D341Med (cell line): ENCODE data around the gene CACNA1C.
A peak's percentile ranks its signal among the peaks of the same experiment; 100 is the strongest.

ENCODE experiments used
- DNase-seq: peaks from one replicate; pipeline ENCODE4 v3.0.0; 2012; ENCODE audit warnings: low spot score

The CACNA1C gene

GRCh38 chr12:2283480-2283879 is 230.7 kb downstream of the CACNA1C start:
- DNase-seq = no peak

- no peak for DNase-seq
These were observed 231.1 kb downstream of the CACNA1C start for GRCh38 chr12:2283916-2284315.

- DNase-seq = no peak
These were observed 231.6 kb downstream of the CACNA1C start for GRCh38 chr12:2284321-2284813.

- peak; percentile 88 for DNase-seq
These were observed 232.1 kb downstream of the CACNA1C start for GRCh38 chr12:2284857-2285256.

- DNase-seq = no peak
These were observed 232.7 kb downstream of the CACNA1C start for GRCh38 chr12:2285462-2285861.

GRCh38 chr12:2286047-2286446 is 233.3 kb downstream of the CACNA1C start:
- no peak for DNase-seq

- DNase-seq = no peak
These were observed 233.8 kb downstream of the CACNA1C start for GRCh38 chr12:2286461-2287131.

GRCh38 chr12:2287151-2287550 is 234.4 kb downstream of the CACNA1C start:
- no peak for DNase-seq

- no peak for DNase-seq
These were observed 234.8 kb downstream of the CACNA1C start for GRCh38 chr12:2287589-2287988.

GRCh38 chr12:2288001-2288400 is 235.2 kb downstream of the CACNA1C start:
- DNase-seq = no peak

GRCh38 chr12:2288471-2288870 is 235.7 kb downstream of the CACNA1C start:
- no peak for DNase-seq

- no peak for DNase-seq
These were observed 236.1 kb downstream of the CACNA1C start for GRCh38 chr12:2288875-2289274.

- DNase-seq = no peak
These were observed 236.7 kb downstream of the CACNA1C start for GRCh38 chr12:2289525-2289924.

GRCh38 chr12:2290091-2290490 is 237.3 kb downstream of the CACNA1C start:
- no peak for DNase-seq

GRCh38 chr12:2290516-2291065 is 237.8 kb downstream of the CACNA1C start:
- no peak for DNase-seq

- peak; percentile 82 for DNase-seq
These were observed 238.5 kb downstream of the CACNA1C start for GRCh38 chr12:2291182-2291832.

- DNase-seq = no peak
These were observed 239.2 kb downstream of the CACNA1C start for GRCh38 chr12:2291947-2292346.

GRCh38 chr12:2292560-2292959 is 239.8 kb downstream of the CACNA1C start:
- DNase-seq = no peak

GRCh38 chr12:2294651-2295475 is 242.1 kb downstream of the CACNA1C start:
- DNase-seq = no peak

GRCh38 chr12:2295941-2296461 is 243.2 kb downstream of the CACNA1C start:
- no peak for DNase-seq

- no peak for DNase-seq
These were observed 244.2 kb downstream of the CACNA1C start for GRCh38 chr12:2297004-2297403.

- no peak for DNase-seq
These were observed 244.9 kb downstream of the CACNA1C start for GRCh38 chr12:2297658-2298057.
